SIG-M5 (cell line): ENCODE results near the gene PER2.
A peak's percentile ranks its signal among the peaks of the same experiment; 100 is the strongest.
"Not testable (repeated sequence)": the region's sequence is repeated elsewhere in the genome, so short reads cannot be mapped to it uniquely, and the experiment has no call there.

ENCODE experiments used
- DNase-seq: peaks from one replicate; lab custom pipeline; 2025; lab: John Stamatoyannopoulos, UW

Gene PER2

DNA sequence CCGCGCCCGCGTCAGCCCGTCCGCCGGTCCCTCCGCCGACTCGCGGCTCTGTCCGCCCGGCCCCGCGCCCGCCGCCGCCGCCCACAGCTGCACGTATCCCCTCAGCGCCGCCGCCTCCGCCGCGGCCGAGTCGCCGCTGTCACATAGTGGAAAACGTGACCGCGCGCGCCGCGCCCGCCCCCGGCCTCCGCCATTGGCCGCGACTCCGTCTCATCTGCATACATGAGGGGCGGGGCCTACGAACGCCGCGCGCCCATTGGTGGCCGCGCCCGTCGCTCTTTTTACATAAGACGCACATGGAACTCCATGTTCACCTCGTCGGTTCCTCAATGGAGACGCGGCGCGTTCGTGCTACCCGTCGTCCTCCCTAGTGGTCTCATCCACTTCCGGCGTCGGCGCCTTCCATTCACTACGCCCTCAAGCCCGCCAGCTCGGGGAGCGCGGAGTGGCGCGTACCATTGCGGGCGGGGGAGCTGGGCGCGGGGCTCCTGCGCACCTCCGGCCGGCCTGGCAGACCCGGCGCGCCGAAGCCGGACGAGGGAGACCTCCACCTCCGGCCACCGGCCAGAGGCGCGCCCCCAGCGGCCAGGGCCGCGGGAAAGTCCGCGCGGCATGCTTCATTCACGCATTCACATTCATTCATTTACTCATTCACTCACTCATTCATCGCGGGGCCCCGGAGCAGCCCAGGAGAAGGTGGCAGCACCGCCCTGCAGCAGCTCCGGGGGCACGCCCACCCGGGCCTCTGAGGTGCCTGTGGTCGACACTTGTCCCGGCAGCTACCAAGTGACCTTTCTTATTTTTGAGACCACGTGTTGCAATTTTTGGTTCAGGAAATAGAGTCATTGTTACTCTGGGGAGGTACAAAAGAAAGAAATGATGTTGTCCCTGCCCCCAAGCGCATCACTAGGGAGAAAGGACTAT is 502 bp upstream of the PER2 start:
- DNase-seq = peak; percentile 94

DNA sequence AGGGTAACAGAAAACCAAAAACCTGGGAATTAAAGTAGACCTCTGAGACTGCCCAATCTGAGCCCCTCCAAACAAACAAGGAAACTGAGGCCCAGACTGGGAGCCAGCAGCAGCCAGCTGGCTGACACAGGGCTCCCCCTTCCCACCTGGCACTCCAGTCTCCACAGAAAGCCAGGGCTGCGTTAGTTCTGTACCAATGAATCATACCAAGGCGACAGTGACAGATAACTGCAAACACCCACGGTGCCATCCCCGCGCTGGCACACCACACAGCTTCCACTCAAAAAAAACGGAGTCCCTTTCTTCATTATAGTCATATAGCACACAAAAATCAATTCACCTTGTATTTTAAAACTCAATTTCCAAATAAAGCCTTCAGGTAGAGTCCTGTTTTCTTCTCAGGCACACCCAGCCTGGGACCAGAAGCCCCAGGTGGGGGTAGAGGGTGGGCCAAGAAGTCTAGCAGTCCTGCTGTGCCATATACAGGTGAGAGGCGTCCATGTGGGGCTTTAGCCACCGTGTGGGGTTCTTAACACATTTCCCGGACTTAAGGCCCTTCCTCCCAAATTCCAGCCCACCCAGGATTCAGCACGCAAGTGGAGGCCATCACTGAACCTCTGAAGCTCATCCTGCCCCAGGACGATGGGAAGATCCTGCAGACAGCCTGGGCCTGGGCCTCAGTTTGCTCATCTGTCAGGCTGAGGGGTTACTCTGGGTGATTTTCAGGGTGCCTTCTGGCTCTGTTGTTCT is 1.2 kb downstream of the PER2 start:
- DNase-seq = no peak

GRCh38 chr2:238286551-238286950 is 1.9 kb downstream of the PER2 start:
- DNase-seq = peak; percentile 41

DNA sequence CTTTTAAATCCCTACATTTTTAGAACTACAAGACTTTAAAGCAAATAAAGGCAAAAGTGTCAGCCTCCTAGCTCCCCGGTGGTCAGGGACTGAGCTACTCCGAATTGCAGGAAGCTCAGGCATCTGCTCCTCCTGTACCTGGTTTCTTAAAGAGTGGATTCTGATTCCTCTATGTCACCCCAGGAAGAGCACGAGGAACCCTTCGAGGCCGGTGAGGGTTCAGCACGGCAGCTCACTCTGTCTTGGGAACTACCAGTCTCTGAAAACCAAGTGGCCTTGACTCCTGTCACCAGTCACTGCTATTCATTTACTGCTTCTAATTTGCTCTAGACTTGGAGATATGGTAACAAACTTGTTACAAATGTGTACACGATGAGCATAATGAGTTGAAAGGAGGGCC is 2.3 kb downstream of the PER2 start:
- DNase-seq = no peak

DNA sequence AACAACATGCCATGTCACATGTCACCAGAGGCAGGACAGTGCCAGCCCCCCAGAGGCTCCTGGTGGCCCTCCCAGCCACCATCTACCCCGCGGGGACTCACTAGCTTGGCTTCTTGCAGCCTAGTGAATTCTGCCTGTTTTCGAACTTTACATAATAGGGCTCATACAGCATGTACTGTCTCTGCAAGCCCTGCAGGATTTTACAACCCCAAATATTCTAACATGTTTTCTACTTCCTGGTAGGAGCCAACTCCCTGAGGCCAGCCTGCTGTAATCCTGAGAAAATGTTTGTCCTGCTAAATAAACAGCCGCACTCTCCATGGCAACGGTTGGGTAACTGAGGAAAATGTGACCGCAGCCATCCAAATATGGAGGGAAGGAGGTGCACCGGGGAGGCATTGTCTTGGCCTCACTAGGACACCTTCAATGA is 2.7 kb downstream of the PER2 start:
- DNase-seq = no peak

DNA sequence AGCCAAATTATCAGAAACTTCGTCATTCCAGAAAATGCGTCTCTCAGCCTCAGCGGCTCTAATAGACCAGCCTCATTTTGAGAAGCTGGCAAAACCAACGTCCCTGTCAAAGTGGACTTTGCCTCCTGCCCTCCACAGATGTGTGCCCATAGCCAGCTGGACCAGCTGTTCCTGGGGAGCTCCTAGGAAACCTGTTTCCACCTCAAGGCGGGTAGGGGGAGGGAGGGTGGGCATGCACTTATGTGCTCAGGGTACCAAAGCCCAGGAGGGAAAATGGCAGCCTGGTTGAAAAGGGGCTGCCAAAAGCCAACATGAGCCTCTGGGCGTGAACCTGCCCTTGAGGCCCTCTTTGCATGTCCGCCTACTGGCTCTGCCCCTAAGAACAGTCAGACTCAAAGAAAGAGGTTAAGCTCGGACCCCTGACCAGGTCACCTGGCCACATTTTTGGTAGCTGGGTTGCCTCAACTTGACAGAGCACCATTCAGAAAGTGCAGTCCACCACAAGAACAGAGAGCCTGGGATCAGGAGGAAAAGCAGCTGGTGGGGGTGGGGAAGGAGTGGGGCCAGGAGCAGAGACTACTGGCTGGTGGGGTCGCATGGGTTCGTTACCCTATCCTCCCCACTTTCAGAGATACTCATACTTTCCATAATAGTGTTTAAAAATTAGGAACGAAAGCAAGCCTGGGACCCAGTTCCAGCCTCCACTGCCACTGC is 3.5 kb downstream of the PER2 start:
- no peak for DNase-seq

DNA sequence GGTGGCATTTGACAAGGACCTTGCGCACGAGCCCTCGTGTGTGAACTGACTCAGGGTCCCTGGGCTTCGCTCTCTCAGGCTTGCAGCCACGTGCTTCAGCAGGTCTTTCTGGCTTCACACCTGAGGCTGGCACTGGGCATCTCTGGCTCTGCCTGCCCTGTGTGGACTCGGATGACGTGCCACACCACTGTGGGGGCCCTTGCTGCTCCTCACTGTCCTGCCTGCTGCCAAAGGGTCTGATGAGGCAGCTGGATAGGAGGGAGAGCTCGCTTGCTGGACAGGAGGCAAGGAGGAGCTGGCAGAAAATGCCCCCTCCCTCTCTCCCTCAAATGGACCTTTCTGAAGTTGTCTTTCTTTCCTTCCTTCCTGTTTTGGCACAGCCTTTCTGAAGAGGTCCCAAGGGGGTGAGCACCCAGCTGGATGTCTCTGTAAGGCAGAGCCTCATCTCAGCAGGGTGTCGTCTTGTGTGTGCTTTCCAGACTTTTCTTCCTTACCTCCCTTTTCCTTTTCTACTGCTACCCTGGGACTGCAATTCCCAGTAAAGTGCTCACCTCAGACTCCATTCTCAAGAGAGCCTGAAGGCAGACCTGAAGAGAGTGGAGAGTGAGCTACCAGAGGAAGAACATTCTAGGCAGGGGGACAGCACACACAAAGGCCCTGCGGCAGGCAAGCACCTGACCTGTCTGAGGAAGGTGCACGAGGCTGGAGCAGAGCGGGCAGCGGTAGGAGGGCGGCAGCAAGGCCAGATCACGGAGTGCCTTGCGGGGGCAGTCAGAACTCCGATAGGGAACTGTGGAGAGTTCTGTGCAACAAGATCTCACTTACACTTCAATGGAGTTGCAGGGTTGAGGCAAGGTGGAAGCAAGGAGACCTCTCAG is 5.3 kb downstream of the PER2 start:
- no peak for DNase-seq

DNA sequence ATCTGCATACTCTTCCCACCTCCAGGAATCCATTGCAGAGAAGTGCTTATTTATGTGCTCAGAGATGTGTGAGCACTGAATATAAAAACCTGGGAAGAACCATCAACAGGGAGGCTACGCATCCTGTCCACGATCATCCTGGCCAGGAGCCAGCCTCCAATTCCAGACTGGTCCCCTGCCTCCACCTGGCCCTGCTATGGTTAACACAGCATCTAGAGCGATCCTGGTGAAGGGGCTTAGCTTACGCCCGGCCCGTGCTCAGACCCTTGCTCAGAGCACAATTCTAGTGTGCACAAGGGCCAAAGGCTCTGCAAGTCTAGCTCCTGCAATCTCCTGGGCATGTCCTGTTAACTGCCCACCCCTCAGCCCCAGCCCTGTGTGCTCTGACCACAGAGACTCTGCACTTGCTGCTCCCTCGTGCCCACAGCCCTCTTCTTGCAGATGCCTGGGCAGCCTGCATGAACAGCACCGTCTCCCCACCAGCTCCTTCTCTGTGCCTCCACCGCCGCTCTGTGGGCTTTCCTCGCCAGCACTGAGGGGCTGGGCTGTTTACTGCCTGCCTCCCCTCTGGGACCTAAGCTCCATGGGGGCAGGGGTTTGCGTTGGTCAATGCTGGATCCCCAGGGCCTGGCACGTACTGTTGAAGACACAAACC is 6.5 kb downstream of the PER2 start:
- DNase-seq = no peak

DNA sequence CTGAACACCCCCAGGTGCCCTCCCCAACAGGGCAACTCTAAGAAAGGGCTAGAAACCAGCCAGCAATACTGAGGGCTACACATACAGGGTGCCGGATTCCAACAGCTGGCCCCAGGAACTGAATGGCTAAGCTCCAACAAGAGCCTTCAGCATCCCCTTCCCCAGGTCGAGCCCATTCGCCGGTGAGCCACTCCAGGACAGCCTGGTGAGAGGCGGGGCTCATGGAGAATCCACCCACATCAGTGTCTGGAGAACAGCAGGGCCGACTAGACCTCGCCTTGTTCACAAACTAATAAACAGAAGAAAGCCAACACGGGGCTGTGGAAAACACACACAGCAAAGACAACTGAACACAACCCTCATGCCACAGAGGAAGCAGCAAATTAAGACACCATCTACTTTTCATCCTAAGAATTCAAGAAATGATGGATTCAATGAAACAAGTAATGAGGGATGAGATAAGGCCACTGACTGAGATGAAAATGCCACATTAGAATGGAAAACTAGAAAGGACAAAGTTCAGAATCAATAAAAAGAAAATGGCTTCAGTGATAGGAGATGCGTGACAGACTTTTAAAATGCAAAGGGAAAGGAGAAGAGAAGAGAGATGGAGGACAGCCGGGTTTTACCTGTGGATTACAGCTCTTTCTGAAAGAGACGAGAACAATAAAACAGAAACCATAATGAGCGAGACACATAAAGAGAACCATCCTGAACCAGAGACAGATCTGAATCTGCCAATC is 8.2 kb downstream of the PER2 start:
- DNase-seq = no peak

DNA sequence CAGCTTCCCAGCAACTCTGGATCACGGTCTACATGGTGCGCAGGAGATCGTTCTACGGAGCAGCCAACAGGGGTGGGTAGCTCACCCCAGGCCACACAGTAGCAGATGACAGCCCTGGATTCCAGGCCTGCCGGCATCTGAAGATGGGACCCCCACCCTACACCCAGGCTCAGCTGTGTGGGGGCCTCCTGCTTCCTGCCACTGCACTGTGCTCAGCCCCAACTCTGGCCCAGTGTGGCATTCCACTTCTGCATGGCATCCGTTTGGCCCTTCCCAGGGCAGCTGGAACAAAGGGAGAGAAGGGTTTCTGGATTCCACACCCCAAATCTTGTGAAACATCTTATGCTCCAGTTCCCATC is 9.1 kb downstream of the PER2 start:
- no peak for DNase-seq

DNA sequence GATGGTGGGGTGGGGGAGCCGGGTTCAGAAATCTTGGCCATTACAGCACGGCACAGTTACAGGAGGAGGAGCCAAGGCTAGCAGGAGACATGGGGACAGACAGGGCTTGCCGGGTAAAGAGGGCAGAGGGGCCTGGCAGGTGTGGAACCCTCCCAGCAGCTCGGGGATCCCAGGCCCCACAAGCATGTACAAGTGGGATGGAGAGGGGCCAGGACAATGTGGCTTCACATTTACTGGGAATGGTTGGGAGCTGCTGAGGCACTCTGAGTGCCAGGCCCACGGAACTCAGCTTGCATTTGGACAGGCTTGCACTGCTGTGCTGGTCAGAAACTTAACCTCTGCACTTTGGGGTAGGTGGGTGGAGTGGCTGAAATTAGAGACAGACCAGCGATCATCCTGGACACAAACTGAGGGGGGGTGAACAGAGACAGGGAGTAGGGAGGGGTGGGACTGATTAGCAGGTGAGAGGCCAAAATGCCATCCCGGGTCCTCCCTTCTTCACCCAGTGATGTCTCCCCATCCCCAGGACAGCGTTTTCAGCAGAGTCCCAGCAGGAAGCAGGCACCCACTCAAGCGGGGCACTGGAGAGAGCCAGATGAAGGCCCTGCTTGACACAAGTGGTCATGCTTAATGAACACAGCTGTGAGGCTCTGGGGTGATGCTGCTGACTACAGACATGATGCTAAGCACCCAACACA is 9.6 kb downstream of the PER2 start:
- DNase-seq = no peak

GRCh38 chr2:238277695-238278094 is 10.7 kb downstream of the PER2 start:
- no peak for DNase-seq

DNA sequence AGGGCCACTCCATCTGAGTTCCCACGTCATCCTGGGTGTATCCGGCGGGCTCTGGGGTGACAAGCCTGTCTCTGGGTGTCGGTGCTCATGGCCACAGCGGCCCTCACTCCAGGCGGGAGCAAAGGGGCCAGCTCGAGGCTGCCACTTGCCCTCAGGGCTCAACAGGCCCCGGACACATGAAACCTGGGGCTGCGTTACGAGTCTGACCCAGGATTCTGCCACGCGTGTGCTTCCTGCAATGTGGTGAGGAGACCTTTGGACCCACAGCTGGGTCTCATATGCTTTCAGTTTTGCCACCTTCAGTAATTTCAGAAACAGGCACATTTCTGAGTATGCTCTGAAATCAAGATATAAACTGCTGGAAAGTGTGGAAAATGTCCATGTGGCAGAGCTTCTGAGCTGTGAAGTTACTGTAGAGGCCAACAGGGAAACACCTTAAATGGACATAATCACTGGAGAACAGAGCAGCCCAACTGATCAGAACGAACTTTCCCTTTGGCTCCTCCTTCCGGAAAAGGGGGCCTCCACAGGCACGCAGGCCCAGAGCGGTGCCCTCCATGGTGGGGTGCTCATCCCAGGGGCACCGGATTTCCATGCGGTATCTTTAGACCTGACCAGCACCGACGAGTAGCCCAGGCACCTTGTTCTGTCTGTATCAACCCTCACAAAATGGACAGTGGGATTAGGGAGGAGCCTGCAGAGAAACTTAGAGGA is 14.1 kb downstream of the PER2 start:
- DNase-seq = no peak

DNA sequence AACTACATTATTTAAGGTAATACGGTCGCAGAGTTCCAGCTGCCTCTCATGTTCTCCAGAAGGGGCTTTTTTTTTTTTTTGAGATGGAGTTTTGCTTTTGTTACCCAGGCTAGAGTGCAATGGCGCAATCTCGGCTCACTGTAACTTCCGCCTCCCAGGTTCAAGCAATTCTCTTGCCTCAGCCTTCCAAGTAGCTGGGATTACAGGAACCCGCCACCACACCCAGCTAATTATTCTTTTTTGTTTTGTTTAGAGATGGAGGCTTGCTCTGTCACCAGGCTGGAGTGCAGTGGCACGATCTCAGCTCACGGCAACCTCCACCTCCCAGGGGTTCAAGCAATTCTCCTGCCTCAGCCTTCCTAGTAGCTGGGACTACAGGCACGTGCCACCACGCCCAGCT is 15.0 kb downstream of the PER2 start:
- DNase-seq = not testable (repeated sequence)

DNA sequence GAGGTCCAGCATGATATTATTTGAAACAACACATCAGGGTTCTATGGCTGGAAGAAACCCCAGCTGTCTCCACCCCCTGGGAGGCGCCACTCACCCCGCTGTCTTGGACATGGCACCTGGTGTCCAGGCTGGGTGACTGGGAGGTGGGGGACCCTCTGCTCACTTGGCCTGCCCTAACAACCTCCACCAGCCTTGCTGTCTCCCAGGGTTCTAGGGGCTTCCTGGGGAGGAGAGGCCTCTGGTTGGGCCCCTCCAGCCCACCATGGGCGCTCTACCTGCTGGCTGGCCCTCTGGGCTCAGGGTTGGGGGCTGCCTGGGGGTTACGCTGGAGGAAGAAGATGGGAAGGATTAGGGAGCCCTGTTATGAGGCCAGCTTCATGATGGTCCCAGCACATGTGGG is 16.3 kb downstream of the PER2 start:
- no peak for DNase-seq

DNA sequence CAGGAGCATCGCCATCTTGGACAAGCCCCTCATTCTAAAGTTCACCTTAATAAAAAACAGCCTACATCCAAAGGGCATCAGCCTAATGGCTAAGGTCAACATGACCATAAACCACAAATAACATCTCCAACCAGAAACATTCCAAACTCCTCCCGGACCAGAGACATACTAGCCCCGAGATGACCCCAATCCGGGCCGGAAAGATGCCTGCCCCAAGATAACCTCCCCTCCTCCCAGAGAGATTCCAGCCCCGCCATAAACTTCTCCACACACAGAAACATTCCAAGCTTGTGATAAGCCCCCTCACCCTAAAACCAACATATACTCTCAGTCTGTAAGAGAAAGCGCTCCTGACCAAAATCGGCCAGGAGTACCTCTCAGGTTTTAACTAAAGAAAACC is 16.7 kb downstream of the PER2 start:
- not testable (repeated sequence) for DNase-seq

DNA sequence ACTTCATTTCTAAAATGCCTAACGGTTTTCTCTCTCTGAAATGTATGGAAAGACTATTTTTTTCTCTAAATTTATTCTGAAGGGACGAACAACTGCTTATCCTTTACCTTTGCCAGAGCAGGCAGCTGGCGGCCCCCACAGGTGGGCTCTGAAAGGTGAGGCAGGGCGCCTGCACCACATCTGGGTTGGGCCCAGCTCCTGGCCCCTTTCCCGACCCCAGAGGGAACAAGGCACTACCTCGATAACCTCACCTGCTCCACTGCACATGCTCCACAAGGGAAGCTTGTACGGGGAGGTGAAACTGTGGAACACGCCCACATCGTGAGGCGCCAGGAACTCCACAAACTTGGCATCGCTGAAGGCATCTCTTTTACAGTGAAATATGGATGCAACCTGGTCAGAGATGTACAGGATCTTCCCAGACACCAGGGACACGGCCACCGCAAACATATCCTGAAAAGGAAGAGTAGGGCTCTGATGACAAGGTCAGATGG is 17.3 kb downstream of the PER2 start:
- no peak for DNase-seq

GRCh38 chr2:238270606-238271005 is 17.8 kb downstream of the PER2 start:
- no peak for DNase-seq

DNA sequence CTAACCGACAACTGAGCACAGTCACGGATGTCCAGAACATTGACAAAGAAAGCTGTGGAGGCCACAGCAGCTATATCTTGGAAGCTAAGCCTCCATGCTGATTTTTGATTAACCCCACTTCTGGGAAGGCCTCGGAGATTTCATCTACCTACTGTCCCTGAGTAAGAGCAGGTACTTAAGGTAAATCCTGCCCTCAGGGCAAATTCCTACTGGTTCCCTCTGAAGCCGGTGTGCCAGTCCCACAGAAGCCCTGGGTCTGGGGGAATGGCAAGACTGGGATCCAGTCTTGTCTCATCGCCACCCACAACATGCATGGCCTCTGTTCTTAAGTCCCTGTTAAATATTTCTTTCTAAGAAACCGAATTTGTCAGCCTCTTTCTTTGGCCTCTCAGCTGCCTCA is 18.7 kb downstream of the PER2 start:
- no peak for DNase-seq
